B cell (primary cell): ENCODE data around the gene FABP3. TPM values are rescaled to one million over a fixed set of nuclear protein-coding genes. Genes with fewer than 3 reads are reported as not detected.

Experiments used
- ATAC-seq: fragments of 200-7000 bp; cut with Tn5 transposase; one replicate; pipeline ENCODE4 v1.10.0; 2021; ENCODE audit warnings: low read depth, mild to moderate bottlenecking, moderate number of reproducible peaks, moderate library complexity
- CTCF ChIA-PET: fragments of 350-600 bp; sonication (Branson Sonifier 250); formaldehyde crosslinking; loops from one replicate; lab custom pipeline; 2021; ENCODE audit warnings: antibody characterized with exemption, inconsistent platforms; lab: Charles Lee
- POLR2A ChIA-PET: fragments of 350-600 bp; sonication (Branson Sonifier 250); formaldehyde crosslinking; loops from one replicate; lab custom pipeline; 2021; ENCODE audit warnings: antibody characterized with exemption; lab: Charles Lee
- DNase-seq: peaks from one replicate; pipeline ENCODE4 v3.0.0; 2013
- H2AFZ ChIP-seq: 2 replicates; pipeline ENCODE4 v1.6.1; 2012; ENCODE audit warnings: mild to moderate bottlenecking, low read depth, low read length; ENCODE audit not compliant: insufficient read depth, poor library complexity, severe bottlenecking
- H3K27ac ChIP-seq, 2 donors: 1 replicate in 1 of 2; 2 replicates in 1 of 2; pipeline ENCODE4 v1.5.1; 2012 to 2013; ENCODE audit warnings: low read length in 2 of 2, mild to moderate bottlenecking in 2 of 2, moderate library complexity in 1 of 2
- H3K27me3 ChIP-seq, 4 experiments: fragments of 200-600 bp in 1 of 4; sonication (generic) in 1 of 4; replicated peaks in 1 of 4; 1 replicate in 2 of 4; 2 replicates in 2 of 4; pipeline versions ENCODE4 v1.6.1 to v1.7.0; 2013 to 2016; ENCODE audit warnings: low read length in 3 of 4, mild to moderate bottlenecking in 2 of 4, mixed read lengths in 1 of 4, moderate library complexity in 1 of 4; ENCODE audit not compliant: insufficient read depth in 4 of 4, control insufficient read depth in 3 of 4; ENCODE audit errors: control extremely low read depth in 1 of 4
- H3K36me3 ChIP-seq, 2 experiments: replicated peaks in 1 of 2; 1 replicate in 1 of 2; 2 replicates in 1 of 2; pipeline versions ENCODE4 v1.6.1 to v1.7.1; 2013; ENCODE audit warnings: low read length in 1 of 2; ENCODE audit not compliant: insufficient read depth in 2 of 2, control insufficient read depth in 1 of 2; ENCODE audit errors: control extremely low read depth in 1 of 2, extremely low read depth in 1 of 2
- H3K4me1 ChIP-seq, 2 donors: fragments of 200-600 bp in 1 of 2; sonication (generic) in 1 of 2; 1 replicate in 1 of 2; 2 replicates in 1 of 2; pipeline versions ENCODE4 v1.5.1 to v1.6.1; 2013 to 2017; ENCODE audit warnings: low read length in 2 of 2; ENCODE audit not compliant: control insufficient read depth in 2 of 2, insufficient read depth in 2 of 2
- H3K4me2 ChIP-seq: replicated peaks from 2 replicates; pipeline ENCODE3; 2012; ENCODE audit warnings: mild to moderate bottlenecking, low read depth, low read length; ENCODE audit not compliant: poor library complexity, severe bottlenecking
- H3K4me3 ChIP-seq, 5 experiments: fragments of 200-600 bp in 1 of 5; sonication (generic) in 1 of 5; 1 replicate in 3 of 5; 2 replicates in 2 of 5; pipeline versions ENCODE4 v1.5.1 to v1.7.0; 2011 to 2016; ENCODE audit warnings: low read length in 4 of 5, mild to moderate bottlenecking in 4 of 5, low read depth in 2 of 5, control low read depth in 1 of 5, moderate library complexity in 1 of 5; ENCODE audit not compliant: insufficient read depth in 1 of 5; ENCODE audit errors: control extremely low read depth in 1 of 5, extremely low read depth in 1 of 5
- H3K79me2 ChIP-seq: fragments of 200-600 bp; sonication (generic); one replicate; pipeline ENCODE4 v1.6.0; 2016; ENCODE audit warnings: low read length; ENCODE audit not compliant: control insufficient read depth, insufficient read depth
- H3K9ac ChIP-seq: fragments of 200-600 bp; sonication (generic); 2 replicates; pipeline ENCODE4 v1.6.1; 2017; ENCODE audit warnings: mild to moderate bottlenecking, low read length, moderate library complexity
- H3K9me3 ChIP-seq, 3 donors: one replicate each; pipeline versions ENCODE4 v1.6.1 to v1.7.1; 2013; ENCODE audit warnings: low read length in 2 of 3; ENCODE audit not compliant: control insufficient read depth in 2 of 3, insufficient read depth in 1 of 3; ENCODE audit errors: control extremely low read depth in 1 of 3
- H4K20me1 ChIP-seq: 2 replicates; pipeline ENCODE4 v1.6.0; 2012; ENCODE audit warnings: mild to moderate bottlenecking, low read length; ENCODE audit not compliant: insufficient read depth, control insufficient read depth, poor library complexity, severe bottlenecking
- H3K27ac Mint-ChIP-seq: one replicate; pipeline ENCODE4 v1.8.0; 2021; ENCODE audit warnings: mixed read lengths
- H3K27me3 Mint-ChIP-seq: one replicate; pipeline ENCODE4 v1.8.0; 2021; ENCODE audit warnings: mixed read lengths
- H3K4me1 Mint-ChIP-seq: one replicate; pipeline ENCODE4 v1.8.0; 2021; ENCODE audit warnings: mixed read lengths
- H3K4me3 Mint-ChIP-seq: one replicate; pipeline ENCODE4 v1.8.0; 2021; ENCODE audit warnings: mixed read lengths
- H3K9me3 Mint-ChIP-seq: one replicate; pipeline ENCODE4 v1.8.0; 2022; ENCODE audit warnings: mixed read lengths; ENCODE audit not compliant: insufficient read depth
- EZH2 ChIP-seq: IDR thresholded peaks from 2 replicates; pipeline ENCODE4 v1.6.1; 2012; ENCODE audit warnings: borderline replicate concordance, low read depth, mild to moderate bottlenecking, moderate library complexity, low read length; ENCODE audit not compliant: insufficient read depth, poor library complexity, severe bottlenecking
- WGBS: methylation state at CpG from one replicate; pipeline ENCODE4 v1.1.5; 2013; ENCODE audit warnings: missing lambda C conversion rate; ENCODE audit not compliant: insufficient coverage; 5-methylcytosine and 5-hydroxymethylcytosine counted together
- intact Hi-C: fragments of 100-400 bp; cut with micrococcal nuclease; formaldehyde crosslinking; loops from one replicate; pipeline ENCODE4 v1.10.0; 2022
- polyA plus RNA-seq: library from polyadenylated mRNA; depleted of rRNA; stranded (reverse); fragments of >200 nt; gene quantifications from 2 replicates; pipeline ENCODE4 v1.2.3, GENCODE V29; 2012
- total RNA-seq, 2 donors: library from RNA; stranded (reverse); fragments of 120-200 nt in 1 of 2; gene quantifications; 1 replicate in 1 of 2; 2 replicates in 1 of 2; pipeline versions ENCODE4 v1.2.3 to v1.2.4, GENCODE V29; 2013 to 2022
- TF ChIP-seq, protein P1 (sequence below): fragments of 200-600 bp; IDR thresholded peaks from one replicate; pipeline ENCODE4 v1.8.0; 2022; ENCODE audit warnings: antibody characterized with exemption, mild to moderate bottlenecking

Gene FABP3
- total and polyA plus RNA-seq, 2 donors (not counting 1 experiment from before 2014, with no cell fraction given), result not detected

DNA sequence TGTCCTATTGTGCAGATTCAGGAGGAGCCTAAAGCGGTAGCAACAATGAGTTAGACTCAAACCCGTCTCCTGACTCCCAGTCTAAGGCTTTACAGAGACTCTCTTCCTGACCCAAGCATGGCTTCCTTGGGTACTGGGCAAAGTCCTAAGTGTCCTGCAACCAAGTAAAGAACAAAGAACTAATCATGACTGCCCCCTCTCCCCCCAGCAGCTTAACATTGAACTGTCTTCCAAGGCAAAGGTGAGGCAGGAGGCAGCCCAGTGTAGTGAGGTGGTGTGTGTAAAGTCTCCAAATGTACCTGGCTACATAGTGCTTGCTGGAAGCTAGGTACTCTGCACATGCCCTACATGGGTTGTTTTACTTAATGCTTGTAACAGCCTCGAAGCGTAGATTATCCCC is 2.3 kb downstream of the FABP3 start:
- H3K4me1 Mint-ChIP-seq, result peaks cover 18% of the 10 kb centered on the region
- Histone ChIP-seq H2AFZ (no peak overlapping the region), H3K27me3 (peaks cover 0 to 13% (median 2%) of the 10 kb centered on the region in 4 experiments), H3K9ac (no peak overlapping the region), H3K9me3 (no peaks in the 10 kb centered on the region), H3K4me3 (no peak overlapping the region), H3K4me2 (no peak overlapping the region), H3K27ac (no peak overlapping the region), H3K79me2 (no peaks in the 10 kb centered on the region), H3K4me1 (peaks cover 8 to 17% of the 10 kb centered on the region in 2 donors), H3K36me3 (peaks cover 0 to 4% of the 10 kb centered on the region in 2 experiments), H4K20me1 (no peaks in the 10 kb centered on the region)
- H3K9me3 Mint-ChIP-seq, result no peaks in the 10 kb centered on the region
- POLR2A ChIA-PET, result no interaction called here
- intact Hi-C loops, result no loop called here
- H3K27ac Mint-ChIP-seq, result no peak overlapping the region
- no peak overlapping the region for H3K4me3 Mint-ChIP-seq
- WGBS, result 100% methylated on average over 4 of the region's 4 CpGs
- no peak for ATAC-seq
- CTCF ChIA-PET, result interaction anchor here (0.7 kb wide), 1 partner anchor 19 kb away, joined by 6 read pairs; no protein-coding TSS in a partner anchor
- TF ChIP-seq, protein P1, sequence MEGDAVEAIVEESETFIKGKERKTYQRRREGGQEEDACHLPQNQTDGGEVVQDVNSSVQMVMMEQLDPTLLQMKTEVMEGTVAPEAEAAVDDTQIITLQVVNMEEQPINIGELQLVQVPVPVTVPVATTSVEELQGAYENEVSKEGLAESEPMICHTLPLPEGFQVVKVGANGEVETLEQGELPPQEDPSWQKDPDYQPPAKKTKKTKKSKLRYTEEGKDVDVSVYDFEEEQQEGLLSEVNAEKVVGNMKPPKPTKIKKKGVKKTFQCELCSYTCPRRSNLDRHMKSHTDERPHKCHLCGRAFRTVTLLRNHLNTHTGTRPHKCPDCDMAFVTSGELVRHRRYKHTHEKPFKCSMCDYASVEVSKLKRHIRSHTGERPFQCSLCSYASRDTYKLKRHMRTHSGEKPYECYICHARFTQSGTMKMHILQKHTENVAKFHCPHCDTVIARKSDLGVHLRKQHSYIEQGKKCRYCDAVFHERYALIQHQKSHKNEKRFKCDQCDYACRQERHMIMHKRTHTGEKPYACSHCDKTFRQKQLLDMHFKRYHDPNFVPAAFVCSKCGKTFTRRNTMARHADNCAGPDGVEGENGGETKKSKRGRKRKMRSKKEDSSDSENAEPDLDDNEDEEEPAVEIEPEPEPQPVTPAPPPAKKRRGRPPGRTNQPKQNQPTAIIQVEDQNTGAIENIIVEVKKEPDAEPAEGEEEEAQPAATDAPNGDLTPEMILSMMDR, result no peak
- no peak for TF ChIP-seq EZH2
- peaks cover 8% of the 10 kb centered on the region for H3K27me3 Mint-ChIP-seq
- DNase-seq, result no peak

DNA sequence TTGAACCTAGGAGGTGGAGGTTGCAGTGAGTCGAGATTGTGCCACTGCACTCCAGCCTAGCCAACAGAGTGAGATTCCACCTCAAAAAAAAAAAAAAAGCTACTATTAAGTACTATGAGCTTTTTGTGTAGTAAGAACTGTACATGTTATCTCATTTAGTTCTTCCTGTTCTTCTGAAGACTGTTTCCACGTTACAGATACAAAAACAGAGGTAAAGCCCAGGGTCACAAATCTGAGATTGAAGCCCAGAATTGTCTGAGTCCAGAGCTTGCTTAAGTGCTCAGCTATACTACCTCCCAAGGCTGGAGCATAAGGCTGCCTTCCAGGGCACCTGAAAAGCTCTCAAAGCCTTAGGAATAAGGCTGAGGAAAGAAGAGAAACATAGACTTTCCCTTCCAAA is 2.9 kb downstream of the FABP3 start:
- no peaks in the 10 kb centered on the region for H3K9me3 Mint-ChIP-seq
- POLR2A ChIA-PET, result interaction anchor here (0.7 kb wide), 1 partner anchor 369 kb away, joined by 3 read pairs; no protein-coding TSS in a partner anchor
- WGBS, result no CpG with 5 or more reads among the region's 2 CpGs

More for the DNA sequence above, 2.9 kb downstream of the FABP3 start:
- Mint-ChIP-seq H3K4me3 (no peak overlapping the region), H3K27ac (no peak overlapping the region), H3K27me3 (peaks cover 8% of the 10 kb centered on the region), H3K4me1 (peaks cover 18% of the 10 kb centered on the region)
- Histone ChIP-seq H3K36me3 (peaks cover 0 to 6% of the 10 kb centered on the region in 2 experiments), H3K9ac (no peak overlapping the region), H3K4me3 (no peak overlapping the region), H3K9me3 (no peaks in the 10 kb centered on the region), H3K4me2 (no peak overlapping the region), H4K20me1 (no peaks in the 10 kb centered on the region), H2AFZ (no peak overlapping the region), H3K27me3 (peaks cover 0 to 13% (median 2%) of the 10 kb centered on the region in 4 experiments), H3K79me2 (no peaks in the 10 kb centered on the region), H3K27ac (no peak overlapping the region), H3K4me1 (peaks cover 8 to 17% of the 10 kb centered on the region in 2 donors)
- intact Hi-C loops, result no loop called here
- TF ChIP-seq, protein P1, result no peak
- TF ChIP-seq EZH2, result no peak
- CTCF ChIA-PET, result interaction anchor here (0.7 kb wide), 1 partner anchor 20 kb away, joined by 6 read pairs; no protein-coding TSS in a partner anchor
- DNase-seq (no peak), ATAC-seq (no peak)
